Stimulated activated CD8-positive, alpha-beta memory T cell treated with anti-CD3 and anti-CD28 coated beads, Interleukin-15, amount 100 ng/mL, for 24 hours (primary cell): ENCODE data around the gene RBM20.
A peak's percentile ranks its signal among the peaks of the same experiment; 100 is the strongest.
"Not testable (repeated sequence)": the region's sequence is repeated elsewhere in the genome, so short reads cannot be mapped to it uniquely, and the experiment has no call there.

Experiments used
- DNase-seq: peaks from one replicate; pipeline ENCODE4 v3.0.0-alpha.2; 2020; ENCODE audit warnings: low read depth

Gene RBM20

GRCh38 chr10:110765513-110766319, 121.6 kb downstream of the RBM20 start:
- no peak for DNase-seq

- DNase-seq, result not testable (repeated sequence)
Observed at GRCh38 chr10:110767601-110768000, 123.5 kb downstream of the RBM20 start.

GRCh38 chr10:110770243-110770642, 126.1 kb downstream of the RBM20 start:
- no peak for DNase-seq

GRCh38 chr10:110771486-110771885, 127.3 kb downstream of the RBM20 start:
- no peak for DNase-seq

- no peak for DNase-seq
Observed at GRCh38 chr10:110771991-110772390, 127.9 kb downstream of the RBM20 start.

GRCh38 chr10:110772454-110773025, 128.4 kb downstream of the RBM20 start:
- no peak for DNase-seq

- DNase-seq, result no peak
Observed at GRCh38 chr10:110773693-110774068, 129.5 kb downstream of the RBM20 start.

- DNase-seq, result no peak
Observed at GRCh38 chr10:110774069-110775019, 130.2 kb downstream of the RBM20 start.

- no peak for DNase-seq
Observed at GRCh38 chr10:110775020-110775375, 130.9 kb downstream of the RBM20 start.

GRCh38 chr10:110775406-110775805, 131.3 kb downstream of the RBM20 start:
- DNase-seq, result no peak

- no peak for DNase-seq
Observed at GRCh38 chr10:110777017-110777416, 132.9 kb downstream of the RBM20 start.

GRCh38 chr10:110777661-110778060, 133.5 kb downstream of the RBM20 start:
- no peak for DNase-seq

GRCh38 chr10:110778211-110778610, 134.1 kb downstream of the RBM20 start:
- no peak for DNase-seq

- no peak for DNase-seq
Observed at GRCh38 chr10:110779489-110779888, 135.4 kb downstream of the RBM20 start.

GRCh38 chr10:110780704-110781103, 136.6 kb downstream of the RBM20 start:
- DNase-seq, result no peak

- DNase-seq, result no peak
Observed at GRCh38 chr10:110781139-110781538, 137.0 kb downstream of the RBM20 start.

- DNase-seq, result no peak
Observed at GRCh38 chr10:110782616-110783015, 138.5 kb downstream of the RBM20 start.

GRCh38 chr10:110783509-110784107, 139.5 kb downstream of the RBM20 start:
- peak; percentile 42 for DNase-seq

GRCh38 chr10:110784198-110784597, 140.1 kb downstream of the RBM20 start:
- DNase-seq, result no peak

- DNase-seq, result no peak
Observed at GRCh38 chr10:110786172-110786571, 142.0 kb downstream of the RBM20 start.

- DNase-seq, result no peak
Observed at GRCh38 chr10:110788620-110789385, 144.7 kb downstream of the RBM20 start.
